ENCODE results near the gene CFAP61.

GRCh38 chr20:20230741-20231140, 178.4 kb downstream of the CFAP61 start:
- no peak for TF ChIP-seq CTCF (IDR thresholded peaks at IDR 0.05)
- no peak for TF ChIP-seq POLR2AphosphoS5 (IDR thresholded peaks at IDR 0.05; ENCODE audit: low read depth, low read length)
